GM13976 (cell line): Measurements from ENCODE around the gene RECK.

Experiments used
- DNase-seq: peaks from one replicate; pipeline ENCODE4 v3.0.0; 2012; ENCODE audit warnings: low spot score
- CTCF ChIP-seq: IDR thresholded peaks from 2 replicates; pipeline ENCODE4 v1.5.1; 2012; ENCODE audit warnings: borderline replicate concordance, mild to moderate bottlenecking; ENCODE audit not compliant: insufficient read depth; ENCODE audit errors: extremely low read depth, missing control alignments, control extremely low read depth
- in situ Hi-C: fragments of 300-500 bp; cut with MboI; formaldehyde crosslinking; loops from one replicate; pipeline ENCODE4 v1.12.0; 2022; ENCODE audit warnings: low sequenced_read_pairs, mixed read lengths, inconsistent platforms; ENCODE audit not compliant: unreplicated experiment

The RECK gene

GRCh38 chr9:36025746-36026145, 11.0 kb upstream of the RECK start:
- no peak for DNase-seq
- in situ Hi-C loops = loop anchor here (10.0 kb wide), 1 partner anchor 71 kb away; the partner anchor contains the start of gene OR2S2
- no peak for TF ChIP-seq CTCF

GRCh38 chr9:36029202-36029601, 7.5 kb upstream of the RECK start:
- in situ Hi-C loops = loop anchor here (10.0 kb wide), 1 partner anchor 74 kb away; the partner anchor contains the start of gene OR2S2
- TF ChIP-seq CTCF = no peak
- DNase-seq = no peak

DNA sequence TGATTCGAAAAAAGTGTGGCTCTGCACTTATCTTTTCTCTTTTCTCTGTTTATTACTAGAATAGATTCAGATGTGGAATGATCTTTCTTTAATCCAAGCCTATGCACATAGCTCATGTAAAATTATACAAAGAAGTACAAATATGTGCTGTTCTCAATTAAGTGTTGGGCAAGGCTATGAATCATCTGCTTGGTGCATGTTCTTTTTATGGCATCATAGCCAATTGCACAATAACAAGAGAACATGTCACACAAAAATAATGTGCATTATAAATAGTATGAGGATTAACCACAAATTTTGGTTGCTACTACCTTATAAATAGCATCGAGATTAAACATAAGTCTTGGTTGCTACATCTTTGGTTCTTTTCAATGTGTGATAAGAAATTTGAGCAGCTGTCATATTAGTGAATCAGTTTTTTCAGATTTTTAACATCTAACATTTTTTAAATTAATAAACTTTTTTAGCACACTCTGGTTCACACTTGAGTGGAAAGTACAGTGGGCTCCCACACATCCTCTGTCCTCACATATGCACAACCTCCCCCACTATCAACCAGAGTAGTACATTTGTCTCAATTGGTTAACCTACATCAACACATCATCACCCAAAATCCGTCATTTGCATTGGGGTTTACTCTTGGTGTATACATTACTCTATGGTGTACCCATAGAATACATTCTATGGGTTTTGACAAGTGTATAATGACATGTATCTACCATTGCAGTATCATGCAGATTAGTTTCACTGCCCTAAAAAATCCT, 6.8 kb upstream of the RECK start:
- no peak for TF ChIP-seq CTCF
- DNase-seq = no peak
- in situ Hi-C loops = loop anchor here (10.0 kb wide), 1 partner anchor 75 kb away; the partner anchor contains the start of gene OR2S2

GRCh38 chr9:36030871-36031270, 5.8 kb upstream of the RECK start:
- no peak for DNase-seq

GRCh38 chr9:36031774-36032555, 4.7 kb upstream of the RECK start:
- in situ Hi-C loops = no loop called here
- no peak for DNase-seq
- no peak for TF ChIP-seq CTCF

More at GRCh38 chr9:36030871-36031270, 5.8 kb upstream of the RECK start:
- in situ Hi-C loops = no loop called here
- TF ChIP-seq CTCF = no peak

DNA sequence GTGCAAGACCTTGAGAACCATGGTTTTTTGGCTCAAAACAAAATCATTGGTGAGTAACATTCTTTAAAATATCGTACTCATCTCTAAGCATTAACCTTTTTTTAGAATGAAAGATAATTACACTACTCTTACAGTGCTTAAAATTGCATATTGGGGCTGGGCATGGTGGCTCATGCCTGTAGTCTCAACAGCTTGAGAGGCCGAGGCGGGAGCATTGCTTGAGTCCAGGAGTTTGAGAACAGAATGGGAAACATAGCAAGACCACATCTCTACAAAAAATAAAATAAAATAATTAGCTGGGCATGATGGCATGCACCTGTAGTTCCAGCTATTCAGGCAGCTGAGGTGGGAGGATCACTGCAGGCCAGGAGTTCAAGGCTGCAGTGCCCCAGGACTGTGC, 2.9 kb upstream of the RECK start:
- no peak for DNase-seq
- no peak for TF ChIP-seq CTCF
- in situ Hi-C loops = no loop called here
